HUES6 (cell line): ENCODE measurements around the gene GAS2L1.

Experiments
- H3K27ac ChIP-seq: 2 replicates; pipeline ENCODE4 v1.7.0; 2013; ENCODE audit warnings: low read depth, mild to moderate bottlenecking, low read length, inconsistent platforms
- H3K27me3 ChIP-seq: 2 replicates; pipeline ENCODE4 v1.6.1; 2013; ENCODE audit warnings: low read length; ENCODE audit not compliant: control insufficient read depth, insufficient read depth
- H3K36me3 ChIP-seq: 2 replicates; pipeline ENCODE4 v1.6.1; 2013; ENCODE audit warnings: low read length; ENCODE audit not compliant: control insufficient read depth, insufficient read depth
- H3K4me1 ChIP-seq: 2 replicates; pipeline ENCODE4 v1.6.1; 2013; ENCODE audit warnings: low read length; ENCODE audit not compliant: control insufficient read depth, insufficient read depth
- H3K4me3 ChIP-seq: 2 replicates; pipeline ENCODE4 v1.5.1; 2013; ENCODE audit warnings: low read depth, low read length
- H3K9ac ChIP-seq: one replicate; pipeline ENCODE4 v1.6.1; 2013; ENCODE audit warnings: mild to moderate bottlenecking, low read length
- H3K9me3 ChIP-seq: 2 replicates; pipeline ENCODE4 v1.6.1; 2013; ENCODE audit warnings: low read depth, low read length; ENCODE audit not compliant: control insufficient read depth, insufficient read depth

GAS2L1 gene

GRCh38 chr22:29310065-29310862, 3.8 kb downstream of the GAS2L1 start:
- H3K27ac ChIP-seq = no peak overlapping the region
- no peaks in the 10 kb centered on the region for H3K36me3 ChIP-seq
- peaks cover 39% of the 10 kb centered on the region for H3K4me1 ChIP-seq
- no peaks in the 10 kb centered on the region for H3K9me3 ChIP-seq
- H3K9ac ChIP-seq = no peak overlapping the region
- H3K4me3 ChIP-seq = no peak overlapping the region; the same call in 1 of the 2 replicates
- peaks cover 26% of the 10 kb centered on the region for H3K27me3 ChIP-seq

GRCh38 chr22:29310863-29311339, 4.5 kb downstream of the GAS2L1 start:
- Histone ChIP-seq H3K4me3 (no peak overlapping the region; the same call in 1 of the 2 replicates), H3K27me3 (peaks cover 32% of the 10 kb centered on the region), H3K27ac (no peak overlapping the region), H3K9ac (no peak overlapping the region), H3K4me1 (peaks cover 38% of the 10 kb centered on the region), H3K9me3 (no peaks in the 10 kb centered on the region), H3K36me3 (no peaks in the 10 kb centered on the region)

GRCh38 chr22:29311464-29312217, 5.2 kb downstream of the GAS2L1 start:
- Histone ChIP-seq H3K27ac (no peak overlapping the region), H3K9ac (no peak overlapping the region), H3K36me3 (no peaks in the 10 kb centered on the region), H3K4me1 (peaks cover 36% of the 10 kb centered on the region), H3K4me3 (no peak overlapping the region), H3K27me3 (peaks cover 39% of the 10 kb centered on the region), H3K9me3 (no peaks in the 10 kb centered on the region)

- Histone ChIP-seq H3K9ac (no peak overlapping the region), H3K27ac (no peak overlapping the region), H3K9me3 (no peaks in the 10 kb centered on the region), H3K4me3 (no peak overlapping the region), H3K36me3 (no peaks in the 10 kb centered on the region), H3K4me1 (peaks cover 34% of the 10 kb centered on the region), H3K27me3 (peaks cover 47% of the 10 kb centered on the region)
These were observed 6.0 kb downstream of the GAS2L1 start for GRCh38 chr22:29312218-29313125.

GRCh38 chr22:29313126-29313575, 6.7 kb downstream of the GAS2L1 start:
- Histone ChIP-seq H3K4me3 (no peak overlapping the region), H3K9me3 (no peaks in the 10 kb centered on the region), H3K27ac (no peak overlapping the region), H3K36me3 (no peaks in the 10 kb centered on the region), H3K9ac (no peak overlapping the region), H3K27me3 (peaks cover 47% of the 10 kb centered on the region), H3K4me1 (peaks cover 30% of the 10 kb centered on the region)

GRCh38 chr22:29313576-29314466, 7.4 kb downstream of the GAS2L1 start:
- Histone ChIP-seq H3K27me3 (peaks cover 47% of the 10 kb centered on the region), H3K4me1 (peaks cover 24% of the 10 kb centered on the region), H3K27ac (no peak overlapping the region), H3K9ac (no peak overlapping the region), H3K9me3 (no peaks in the 10 kb centered on the region), H3K4me3 (peak overlapping the region; percentile 45; the same call in 1 of the 2 replicates), H3K36me3 (no peaks in the 10 kb centered on the region)

GRCh38 chr22:29314537-29315285, 8.3 kb downstream of the GAS2L1 start:
- peaks cover 47% of the 10 kb centered on the region for H3K27me3 ChIP-seq
- no peaks in the 10 kb centered on the region for H3K36me3 ChIP-seq
- H3K4me3 ChIP-seq = peak overlapping the region; percentile 45

GRCh38 chr22:29315286-29316140, 9.1 kb downstream of the GAS2L1 start, which contains the start of gene RASL10A:
Gene RASL10A (minus strand): TSS chr22:29315697. CDS start chr22:29315246, 451 bp downstream.
- peaks cover 47% of the 10 kb centered on the region for H3K27me3 ChIP-seq
- H3K4me1 ChIP-seq = peaks cover 16% of the 10 kb centered on the region
- H3K9me3 ChIP-seq = no peaks in the 10 kb centered on the region
- no peak within 1 kb of the TSS for H3K27ac ChIP-seq
- peak within 1 kb of the TSS; percentile 52 for H3K9ac ChIP-seq
- H3K4me3 ChIP-seq = peak within 1 kb of the TSS; percentile 45
- no peaks in the 10 kb centered on the region for H3K36me3 ChIP-seq

More at GRCh38 chr22:29314537-29315285, 8.3 kb downstream of the GAS2L1 start:
- Histone ChIP-seq H3K9me3 (no peaks in the 10 kb centered on the region), H3K9ac (peak overlapping the region; percentile 52), H3K27ac (no peak overlapping the region), H3K4me1 (peaks cover 20% of the 10 kb centered on the region)
